BE2C (cell line): ENCODE data around the gene MON1A.
"Not testable (repeated sequence)": the region's sequence is repeated elsewhere in the genome, so short reads cannot be mapped to it uniquely, and the experiment has no call there.

Experiments used
- DNase-seq: peaks from one replicate; pipeline ENCODE4 v3.0.0-alpha.2; 2020
- H3K27me3 ChIP-seq: fragments of 250-450 bp; sonication (Bioruptor Pico); 2 replicates; pipeline ENCODE4 v1.5.1; 2020; ENCODE audit warnings: mild to moderate bottlenecking
- H3K36me3 ChIP-seq: fragments of 250-450 bp; sonication (Bioruptor Pico); 2 replicates; pipeline ENCODE4 v1.5.1; 2020; ENCODE audit warnings: mild to moderate bottlenecking
- H3K4me1 ChIP-seq: fragments of 250-450 bp; sonication (Bioruptor Pico); 2 replicates; pipeline ENCODE4 v1.5.1; 2020
- H3K4me3 ChIP-seq: 2 replicates; pipeline ENCODE4 v1.5.1; 2011; ENCODE audit warnings: low read depth, low read length
- H3K9me3 ChIP-seq: fragments of 250-450 bp; sonication (Bioruptor Pico); 2 replicates; pipeline ENCODE4 v1.5.1; 2020
- CTCF ChIP-seq: IDR thresholded peaks from 2 replicates; pipeline ENCODE4 v1.5.1; 2012; ENCODE audit warnings: mild to moderate bottlenecking, low read depth, low read length

MON1A gene

GRCh38 chr3:49939858-49940666 is 10.5 kb upstream of the MON1A start, which contains the start of gene RBM6:
Gene RBM6, plus strand, starts transcription at chr3:49940150. Its CDS starts 22,492 bp downstream, at chr3:49962642.
- H3K27me3 ChIP-seq = no peaks in the 10 kb centered on the region
- H3K4me3 ChIP-seq = peak within 1 kb of the TSS; percentile 90
- DNase-seq = peak; percentile 94
- no peaks in the 10 kb centered on the region for H3K36me3 ChIP-seq
- H3K4me1 ChIP-seq = no peaks in the 10 kb centered on the region
- no peak for TF ChIP-seq CTCF
- H3K9me3 ChIP-seq = no peaks in the 10 kb centered on the region

GRCh38 chr3:49937090-49937489 is 7.5 kb upstream of the MON1A start:
- H3K27me3 ChIP-seq = no peaks in the 10 kb centered on the region
- H3K4me1 ChIP-seq = no peaks in the 10 kb centered on the region
- no peak for TF ChIP-seq CTCF
- H3K4me3 ChIP-seq = no peak overlapping the region
- H3K36me3 ChIP-seq = no peaks in the 10 kb centered on the region
- no peak for DNase-seq
- H3K9me3 ChIP-seq = no peaks in the 10 kb centered on the region

GRCh38 chr3:49932281-49932680 is 2.7 kb upstream of the MON1A start:
- not testable (repeated sequence) for H3K4me3 ChIP-seq, H3K4me1 ChIP-seq, H3K36me3 ChIP-seq, H3K27me3 ChIP-seq, DNase-seq, H3K9me3 ChIP-seq

- DNase-seq = peak; percentile 49
- peak; percentile 27; the same call in 1 of the 2 replicates for TF ChIP-seq CTCF
- H3K36me3 ChIP-seq = no peaks in the 10 kb centered on the region
- no peaks in the 10 kb centered on the region for H3K27me3 ChIP-seq
- no peaks in the 10 kb centered on the region for H3K4me1 ChIP-seq
- H3K9me3 ChIP-seq = no peaks in the 10 kb centered on the region
- no peak overlapping the region for H3K4me3 ChIP-seq
These were observed 1.3 kb upstream of the MON1A start for GRCh38 chr3:49930922-49931321.

DNA sequence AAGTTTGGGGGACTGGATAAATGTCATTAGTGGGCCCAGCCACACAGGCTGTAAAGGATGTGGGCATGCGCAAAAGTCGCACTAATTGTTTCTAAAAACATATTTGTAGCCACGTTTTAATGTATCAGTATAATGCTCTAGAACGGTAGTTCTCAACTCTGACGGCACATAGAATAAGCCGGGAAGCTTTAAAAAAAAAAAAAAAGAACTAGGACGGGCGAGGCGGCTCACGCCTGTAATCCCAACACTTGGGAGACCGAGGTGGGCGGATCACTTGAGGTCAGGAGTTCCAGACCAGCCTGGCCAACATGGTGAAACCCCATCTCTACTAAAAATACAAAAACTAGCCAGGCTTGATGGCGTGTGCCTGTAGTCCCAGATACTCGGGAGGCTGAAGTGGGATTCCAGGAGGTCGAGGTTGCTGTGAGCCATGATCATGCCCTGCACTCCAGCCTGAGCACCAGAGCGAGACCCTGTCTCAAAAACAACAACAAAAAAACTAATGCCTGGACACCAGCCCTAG is 618 bp upstream of the MON1A start:
- no peak for DNase-seq
- Histone ChIP-seq H3K9me3 (no peaks in the 10 kb centered on the region), H3K4me1 (no peaks in the 10 kb centered on the region), H3K4me3 (peak overlapping the region; percentile 81), H3K27me3 (no peaks in the 10 kb centered on the region), H3K36me3 (no peaks in the 10 kb centered on the region)
- no peak for TF ChIP-seq CTCF

- no peak for TF ChIP-seq CTCF
- no peak overlapping the region for H3K4me3 ChIP-seq
- H3K4me1 ChIP-seq = no peaks in the 10 kb centered on the region
- H3K27me3 ChIP-seq = no peaks in the 10 kb centered on the region
- DNase-seq = no peak
- no peaks in the 10 kb centered on the region for H3K9me3 ChIP-seq
- H3K36me3 ChIP-seq = no peaks in the 10 kb centered on the region
These were observed 1.1 kb downstream of the MON1A start for GRCh38 chr3:49928481-49929017.
